Tibial nerve (tissue), 4 donors: ENCODE data around the gene FAM161B.

ENCODE experiments used
- CTCF ChIP-seq, 5 experiments: fragments of 200-600 bp in 3 of 5; fragments of 450-650 bp in 2 of 5; sonication (generic) in 3 of 5; IDR thresholded peaks; one replicate each; pipeline ENCODE4 v1.5.1; 2016 to 2019; ENCODE audit warnings: antibody characterized with exemption in 5 of 5, mild to moderate bottlenecking in 3 of 5, moderate library complexity in 2 of 5
- EP300 ChIP-seq, 2 donors: sonication (generic); formaldehyde crosslinking; IDR thresholded peaks; one replicate each; pipeline ENCODE4 v1.6.1; 2017; ENCODE audit warnings: antibody characterized with exemption in 2 of 2, mild to moderate bottlenecking in 1 of 2
- POLR2A ChIP-seq, 2 donors: fragments of 450-650 bp; IDR thresholded peaks; one replicate each; pipeline ENCODE4 v1.6.1; 2017; ENCODE audit warnings: antibody characterized with exemption in 2 of 2, mild to moderate bottlenecking in 2 of 2, moderate library complexity in 2 of 2

GRCh38 chr14:73896521-73896920 is 53.4 kb downstream of the FAM161B start:
- no peak for TF ChIP-seq CTCF (IDR thresholded peaks at IDR 0.05)
- no peak for TF ChIP-seq POLR2A (IDR thresholded peaks at IDR 0.05)
- TF ChIP-seq EP300 (IDR thresholded peaks at IDR 0.05) = no peak
